Measurements from ENCODE around the gene UGT1A10.

The UGT1A10 gene

DNA sequence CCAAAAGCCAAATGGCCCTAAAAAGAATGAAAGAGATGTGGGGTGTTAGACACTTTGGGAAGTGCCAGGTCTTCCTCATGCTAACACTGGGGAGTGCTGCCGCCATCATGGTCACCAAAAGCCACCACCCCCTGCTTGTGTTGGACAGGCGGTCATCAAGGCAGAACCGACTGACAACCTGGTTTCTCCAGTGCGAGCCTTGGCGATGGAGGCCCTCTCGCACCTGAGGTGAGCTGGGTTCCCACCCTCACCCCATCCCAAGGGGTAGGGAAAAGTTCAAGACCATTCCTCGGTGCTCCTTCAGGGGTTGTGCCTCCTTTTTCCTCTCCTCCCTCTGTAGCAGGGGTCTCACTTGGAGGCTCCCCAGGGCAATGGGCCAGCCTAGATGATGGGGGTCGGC is 175.5 kb downstream of the UGT1A10 start:
- Mint-ChIP-seq H3K27ac (no peak overlapping the region), H3K9me3 (no peaks in the 10 kb centered on the region), H3K36me3 (ENCODE audit: low read depth) (no peaks in the 10 kb centered on the region), H3K4me3 (no peak overlapping the region), H3K27me3 (ENCODE audit: low read depth, poor library complexity) (peaks cover 26% of the 10 kb centered on the region), H3K4me1 (peaks cover 13% of the 10 kb centered on the region)
- TF ChIP-seq, protein P1, sequence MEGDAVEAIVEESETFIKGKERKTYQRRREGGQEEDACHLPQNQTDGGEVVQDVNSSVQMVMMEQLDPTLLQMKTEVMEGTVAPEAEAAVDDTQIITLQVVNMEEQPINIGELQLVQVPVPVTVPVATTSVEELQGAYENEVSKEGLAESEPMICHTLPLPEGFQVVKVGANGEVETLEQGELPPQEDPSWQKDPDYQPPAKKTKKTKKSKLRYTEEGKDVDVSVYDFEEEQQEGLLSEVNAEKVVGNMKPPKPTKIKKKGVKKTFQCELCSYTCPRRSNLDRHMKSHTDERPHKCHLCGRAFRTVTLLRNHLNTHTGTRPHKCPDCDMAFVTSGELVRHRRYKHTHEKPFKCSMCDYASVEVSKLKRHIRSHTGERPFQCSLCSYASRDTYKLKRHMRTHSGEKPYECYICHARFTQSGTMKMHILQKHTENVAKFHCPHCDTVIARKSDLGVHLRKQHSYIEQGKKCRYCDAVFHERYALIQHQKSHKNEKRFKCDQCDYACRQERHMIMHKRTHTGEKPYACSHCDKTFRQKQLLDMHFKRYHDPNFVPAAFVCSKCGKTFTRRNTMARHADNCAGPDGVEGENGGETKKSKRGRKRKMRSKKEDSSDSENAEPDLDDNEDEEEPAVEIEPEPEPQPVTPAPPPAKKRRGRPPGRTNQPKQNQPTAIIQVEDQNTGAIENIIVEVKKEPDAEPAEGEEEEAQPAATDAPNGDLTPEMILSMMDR (IDR thresholded peaks at IDR 0.05): no peak
- DNase-seq: no peak

DNA sequence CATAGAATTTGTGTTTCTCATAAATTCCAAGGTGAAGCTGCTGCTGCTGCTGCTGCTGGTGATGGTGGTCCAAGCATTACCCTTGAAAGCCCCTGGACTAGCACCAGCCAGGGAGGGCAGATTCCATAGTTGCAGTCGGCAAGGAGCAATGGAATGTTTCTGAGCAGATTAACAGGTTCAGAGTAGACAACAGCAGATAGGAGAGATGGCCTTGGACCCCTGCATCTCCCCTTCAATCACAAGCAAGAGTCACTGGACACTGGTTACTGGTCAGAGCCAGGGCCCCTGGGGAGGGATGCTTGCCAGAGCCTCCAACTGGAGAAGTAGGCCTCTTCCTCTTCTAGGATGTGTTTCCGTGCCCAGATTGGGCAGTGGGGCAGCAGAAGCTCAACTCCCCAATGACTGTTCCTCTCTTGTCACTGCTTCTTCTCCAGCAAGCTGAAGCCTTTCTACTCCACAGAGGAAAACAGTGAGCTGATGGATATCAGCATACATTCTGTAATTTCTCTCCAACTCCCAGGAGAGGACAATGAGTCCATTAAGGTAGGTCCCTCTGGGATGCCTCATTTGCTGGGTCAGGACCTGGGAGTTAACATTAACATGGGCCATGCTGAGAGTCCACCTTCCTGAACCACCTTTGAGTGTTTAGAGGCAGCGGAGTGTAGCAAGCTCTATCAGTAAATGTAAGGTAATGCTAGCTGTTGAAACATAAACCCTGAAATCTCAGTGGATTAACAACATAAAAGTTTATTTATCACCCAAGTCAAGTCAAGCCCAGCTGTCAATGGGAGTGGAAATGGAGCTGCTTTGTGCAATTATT is 177.2 kb downstream of the UGT1A10 start:
- no peak for DNase-seq
- Mint-ChIP-seq H3K4me3 (no peak overlapping the region), H3K9me3 (no peaks in the 10 kb centered on the region), H3K36me3 (ENCODE audit: low read depth) (no peaks in the 10 kb centered on the region), H3K4me1 (peaks cover 25% of the 10 kb centered on the region), H3K27me3 (ENCODE audit: low read depth, poor library complexity) (peaks cover 26% of the 10 kb centered on the region), H3K27ac (peak overlapping the region; percentile 71)
- TF ChIP-seq, protein P1 (IDR thresholded peaks at IDR 0.05): no peak

DNA sequence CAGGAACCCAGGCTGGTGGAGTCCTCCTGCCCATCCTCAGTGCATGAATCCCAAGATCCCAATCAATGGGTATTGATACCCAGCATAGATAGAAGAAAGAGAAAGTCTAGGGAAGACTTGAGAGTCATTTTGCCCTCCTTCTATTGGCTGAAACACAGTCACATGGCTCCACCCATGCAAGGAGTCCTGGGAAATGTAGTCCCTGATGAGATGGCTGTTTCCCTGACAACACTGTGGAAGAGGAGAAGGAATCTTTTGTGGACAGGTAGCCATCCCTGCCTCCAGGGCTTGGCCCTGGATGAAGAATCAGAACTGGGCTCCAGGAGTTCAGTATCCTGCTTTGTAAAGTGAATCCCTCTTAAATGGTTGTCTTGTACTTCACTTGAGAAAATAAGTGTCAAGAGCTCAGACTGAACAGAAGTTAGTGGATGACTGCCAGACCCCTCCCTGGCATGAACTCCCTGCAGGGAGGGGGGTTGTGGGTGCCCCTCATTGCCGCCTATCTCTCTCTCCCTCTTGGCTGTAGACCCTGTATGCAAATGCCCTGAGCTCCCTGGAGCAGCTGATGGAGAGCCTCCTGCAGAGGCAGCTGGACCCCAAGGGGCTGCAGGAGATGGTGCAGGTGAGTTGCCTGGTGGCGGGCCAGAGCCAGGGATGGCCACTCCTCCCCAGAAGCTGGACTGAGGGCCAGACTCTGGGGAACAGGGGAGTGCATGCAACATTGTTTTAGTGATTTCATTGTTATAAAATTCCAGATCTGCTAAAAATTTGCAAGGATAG is 178.0 kb downstream of the UGT1A10 start:
- peaks cover 23% of the 10 kb centered on the region for H3K27me3 Mint-ChIP-seq (ENCODE audit: low read depth, poor library complexity)
- H3K36me3 Mint-ChIP-seq (ENCODE audit: low read depth): no peaks in the 10 kb centered on the region
- no peaks in the 10 kb centered on the region for H3K9me3 Mint-ChIP-seq
- H3K4me1 Mint-ChIP-seq: peaks cover 25% of the 10 kb centered on the region
- TF ChIP-seq, protein P1 (IDR thresholded peaks at IDR 0.05): no peak
- no peak overlapping the region for H3K27ac Mint-ChIP-seq
- H3K4me3 Mint-ChIP-seq: no peak overlapping the region
- no peak for DNase-seq

GRCh38 chr2:233815861-233816260 is 179.6 kb downstream of the UGT1A10 start:
- Mint-ChIP-seq H3K27ac (no peak overlapping the region), H3K4me1 (peaks cover 25% of the 10 kb centered on the region), H3K9me3 (no peaks in the 10 kb centered on the region), H3K27me3 (ENCODE audit: low read depth, poor library complexity) (peaks cover 22% of the 10 kb centered on the region), H3K4me3 (no peak overlapping the region), H3K36me3 (ENCODE audit: low read depth) (no peaks in the 10 kb centered on the region)
- DNase-seq: no peak
- TF ChIP-seq, protein P1 (IDR thresholded peaks at IDR 0.05): no peak

- TF ChIP-seq, protein P1 (IDR thresholded peaks at IDR 0.05): no peak
- peaks cover 25% of the 10 kb centered on the region for H3K4me1 Mint-ChIP-seq
- no peak overlapping the region for H3K4me3 Mint-ChIP-seq
- H3K27me3 Mint-ChIP-seq (ENCODE audit: low read depth, poor library complexity): peaks cover 27% of the 10 kb centered on the region
- H3K36me3 Mint-ChIP-seq (ENCODE audit: low read depth): no peaks in the 10 kb centered on the region
- no peak for DNase-seq
- peak overlapping the region; percentile 76 for H3K27ac Mint-ChIP-seq
- no peaks in the 10 kb centered on the region for H3K9me3 Mint-ChIP-seq
These were observed 180.1 kb downstream of the UGT1A10 start for GRCh38 chr2:233816334-233816733.
